Duodenal mucosa (tissue), 2 donors: ENCODE data around the gene KSR1.
"Not testable (repeated sequence)": the region's sequence is repeated elsewhere in the genome, so short reads cannot be mapped to it uniquely, and the experiment has no call there.

Source experiments
- H3K27ac ChIP-seq: one replicate; pipeline ENCODE4 v1.7.0; 2013; ENCODE audit warnings: low read depth, low read length
- H3K27me3 ChIP-seq, 2 donors: one replicate each; pipeline ENCODE4 v1.7.0; 2013; ENCODE audit warnings: low read length in 2 of 2, control low read depth in 1 of 2; ENCODE audit not compliant: insufficient read depth in 2 of 2, control insufficient read depth in 1 of 2
- H3K36me3 ChIP-seq, 2 donors: one replicate each; pipeline ENCODE4 v1.7.0; 2013; ENCODE audit warnings: low read length in 2 of 2, control low read depth in 1 of 2; ENCODE audit not compliant: insufficient read depth in 2 of 2, control insufficient read depth in 1 of 2
- H3K4me1 ChIP-seq, 2 donors: one replicate each; pipeline ENCODE4 v1.7.0; 2013; ENCODE audit warnings: low read length in 2 of 2, control low read depth in 1 of 2; ENCODE audit not compliant: insufficient read depth in 2 of 2, control insufficient read depth in 1 of 2
- H3K4me3 ChIP-seq, 2 donors: one replicate each; pipeline ENCODE4 v1.7.0; 2013; ENCODE audit warnings: low read length in 2 of 2, low read depth in 1 of 2
- H3K9ac ChIP-seq, 2 donors: one replicate each; pipeline ENCODE4 v1.7.0; 2013; ENCODE audit warnings: low read length in 2 of 2, low read depth in 1 of 2
- H3K9me3 ChIP-seq, 2 donors: one replicate each; pipeline ENCODE4 v1.7.0; 2013; ENCODE audit warnings: low read length in 2 of 2, control low read depth in 1 of 2; ENCODE audit not compliant: control insufficient read depth in 1 of 2

KSR1 gene

GRCh38 chr17:27417596-27418365 is 38.5 kb upstream of the KSR1 start:
- no peaks in the 10 kb centered on the region for H3K36me3 ChIP-seq
- H3K9me3 ChIP-seq = no peaks in the 10 kb centered on the region
- no peak overlapping the region for H3K27ac ChIP-seq
- H3K27me3 ChIP-seq = no peaks in the 10 kb centered on the region
- no peak overlapping the region for H3K9ac ChIP-seq
- no peak overlapping the region for H3K4me3 ChIP-seq
- H3K4me1 ChIP-seq = no peaks in the 10 kb centered on the region

- no peaks in the 10 kb centered on the region for H3K27me3 ChIP-seq
- no peak overlapping the region for H3K9ac ChIP-seq
- H3K9me3 ChIP-seq = no peaks in the 10 kb centered on the region
- H3K4me1 ChIP-seq = no peaks in the 10 kb centered on the region
- H3K4me3 ChIP-seq = no peak overlapping the region
- no peaks in the 10 kb centered on the region for H3K36me3 ChIP-seq
- no peak overlapping the region for H3K27ac ChIP-seq
Observed at GRCh38 chr17:27418366-27418615, 38.0 kb upstream of the KSR1 start.

DNA sequence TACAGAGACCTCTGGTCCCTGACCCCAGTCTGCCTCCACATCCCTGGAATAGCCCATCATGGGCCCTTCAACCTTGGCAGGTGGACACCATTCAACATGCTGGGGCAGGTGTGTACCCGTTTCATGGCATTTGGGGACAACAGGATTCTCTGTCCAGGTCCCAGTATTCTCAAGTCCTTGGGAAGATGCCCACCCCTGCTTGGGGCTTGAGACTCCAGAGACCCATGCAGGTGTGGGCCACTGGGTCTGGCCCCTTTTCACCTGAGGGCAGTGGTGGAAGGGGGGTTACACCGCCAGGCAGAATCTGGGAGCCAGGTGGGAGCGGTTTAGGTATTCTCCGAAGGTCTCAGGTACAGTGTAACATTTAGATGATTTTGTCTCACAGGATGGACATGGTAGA is 37.1 kb upstream of the KSR1 start:
- H3K4me3 ChIP-seq = no peak overlapping the region
- H3K4me1 ChIP-seq = no peaks in the 10 kb centered on the region
- H3K27me3 ChIP-seq = no peaks in the 10 kb centered on the region
- no peak overlapping the region for H3K27ac ChIP-seq
- H3K9me3 ChIP-seq = no peaks in the 10 kb centered on the region
- no peaks in the 10 kb centered on the region for H3K36me3 ChIP-seq
- H3K9ac ChIP-seq = no peak overlapping the region

- Histone ChIP-seq H3K36me3 (no peaks in the 10 kb centered on the region), H3K27me3 (no peaks in the 10 kb centered on the region), H3K4me3 (no peak overlapping the region), H3K27ac (no peak overlapping the region), H3K9ac (no peak overlapping the region), H3K9me3 (no peaks in the 10 kb centered on the region), H3K4me1 (no peaks in the 10 kb centered on the region)
Observed at GRCh38 chr17:27420211-27420950, 35.9 kb upstream of the KSR1 start.

DNA sequence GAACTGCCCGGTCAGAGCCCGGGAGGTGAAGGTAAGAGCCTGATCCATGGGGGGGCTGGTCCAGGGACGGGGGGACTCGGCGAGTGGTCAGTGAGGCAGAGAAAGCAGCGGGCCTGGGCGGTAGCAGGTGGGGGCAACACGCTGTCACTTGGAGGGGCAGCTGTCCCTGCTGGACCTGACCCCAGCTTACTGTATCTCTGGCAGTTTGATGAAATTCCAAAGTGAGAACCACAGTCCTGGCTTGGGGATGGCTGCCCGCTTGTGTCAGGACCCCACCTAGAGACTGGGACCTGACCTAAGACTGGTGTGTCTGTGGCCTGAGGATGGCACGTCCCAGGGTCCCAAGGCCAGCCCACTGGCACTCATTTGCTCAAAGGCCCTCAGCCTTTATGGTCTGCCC is 35.1 kb upstream of the KSR1 start:
- no peaks in the 10 kb centered on the region for H3K9me3 ChIP-seq
- no peak overlapping the region for H3K27ac ChIP-seq
- H3K4me1 ChIP-seq = no peaks in the 10 kb centered on the region
- no peaks in the 10 kb centered on the region for H3K36me3 ChIP-seq
- no peaks in the 10 kb centered on the region for H3K27me3 ChIP-seq
- H3K9ac ChIP-seq = no peak overlapping the region
- no peak overlapping the region for H3K4me3 ChIP-seq

GRCh38 chr17:27421626-27422025 is 34.6 kb upstream of the KSR1 start:
- not testable (repeated sequence) for H3K4me3 ChIP-seq, H3K9ac ChIP-seq, H3K27me3 ChIP-seq, H3K4me1 ChIP-seq, H3K27ac ChIP-seq, H3K9me3 ChIP-seq, H3K36me3 ChIP-seq

DNA sequence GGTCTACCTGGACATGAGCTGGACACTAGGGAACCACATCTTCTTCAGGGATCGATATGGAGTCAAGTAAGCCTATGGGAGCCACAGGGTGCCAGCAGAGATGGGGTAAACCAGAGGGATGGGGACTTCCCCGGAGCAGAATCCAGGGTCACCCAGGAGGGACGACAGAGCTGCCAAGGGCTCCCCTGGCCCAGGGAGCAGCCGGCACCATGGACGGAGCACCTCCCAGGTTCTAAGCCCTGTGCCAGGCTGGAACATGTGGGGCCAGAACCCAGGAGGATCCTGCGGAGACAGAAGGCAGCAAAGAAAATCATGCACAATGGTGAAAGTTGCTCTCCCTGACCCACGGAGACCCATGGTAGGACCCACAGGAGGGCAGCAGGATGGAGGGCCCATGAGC is 33.6 kb upstream of the KSR1 start:
- H3K27ac ChIP-seq = no peak overlapping the region
- no peaks in the 10 kb centered on the region for H3K36me3 ChIP-seq
- H3K27me3 ChIP-seq = no peaks in the 10 kb centered on the region
- H3K9me3 ChIP-seq = no peaks in the 10 kb centered on the region
- H3K4me3 ChIP-seq = no peak overlapping the region
- H3K4me1 ChIP-seq = no peaks in the 10 kb centered on the region
- H3K9ac ChIP-seq = no peak overlapping the region

- Histone ChIP-seq H3K27me3 (no peaks in the 10 kb centered on the region), H3K4me3 (no peak overlapping the region), H3K27ac (no peak overlapping the region), H3K9ac (no peak overlapping the region), H3K9me3 (no peaks in the 10 kb centered on the region), H3K36me3 (no peaks in the 10 kb centered on the region), H3K4me1 (no peaks in the 10 kb centered on the region)
Observed at GRCh38 chr17:27423651-27424050, 32.6 kb upstream of the KSR1 start.

DNA sequence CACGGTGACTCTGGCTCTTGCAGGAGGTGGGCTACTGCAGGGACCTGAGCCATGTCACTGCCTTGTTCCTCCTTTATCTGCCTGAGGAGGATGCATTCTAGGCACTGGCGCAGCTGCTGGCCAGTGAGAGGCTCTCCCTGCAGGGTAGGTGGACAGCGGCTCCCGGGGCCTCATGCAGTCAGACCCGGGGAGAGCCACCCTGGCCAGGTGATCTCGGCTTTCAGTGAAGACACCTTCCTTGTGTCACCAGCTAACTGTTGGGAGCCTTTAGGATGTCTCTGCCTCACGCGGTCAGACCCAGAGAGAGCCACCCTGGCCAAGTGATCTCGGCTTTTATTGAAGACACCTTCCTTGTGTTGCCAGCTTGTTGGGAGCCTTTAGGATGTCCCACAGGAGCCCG is 31.7 kb upstream of the KSR1 start:
- Histone ChIP-seq H3K27ac (no peak overlapping the region), H3K36me3 (no peaks in the 10 kb centered on the region), H3K9ac (no peak overlapping the region), H3K9me3 (no peaks in the 10 kb centered on the region), H3K4me1 (no peaks in the 10 kb centered on the region), H3K27me3 (no peaks in the 10 kb centered on the region), H3K4me3 (no peak overlapping the region)

DNA sequence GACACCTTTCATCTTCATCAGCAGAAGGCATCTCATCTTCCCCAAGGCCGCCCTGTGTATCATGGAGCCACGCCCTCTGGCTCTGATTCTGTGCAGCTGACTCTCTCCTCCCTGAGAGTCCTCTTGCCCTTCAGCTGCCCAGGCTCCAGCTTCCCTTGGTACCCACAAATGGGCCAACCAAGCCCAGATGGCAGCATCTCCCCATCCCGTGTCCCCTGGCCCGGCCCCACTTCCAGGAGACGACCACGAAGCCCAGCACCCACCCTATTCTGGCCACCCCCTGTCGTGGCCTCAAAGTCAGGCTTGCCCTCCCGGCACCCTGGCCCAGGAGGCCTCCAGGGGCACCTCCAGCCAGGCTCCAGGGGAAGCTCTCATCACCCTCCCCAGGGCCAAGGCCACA is 31.3 kb upstream of the KSR1 start:
- Histone ChIP-seq H3K9me3 (no peaks in the 10 kb centered on the region), H3K4me1 (no peaks in the 10 kb centered on the region), H3K27me3 (no peaks in the 10 kb centered on the region), H3K9ac (no peak overlapping the region), H3K4me3 (no peak overlapping the region), H3K27ac (no peak overlapping the region), H3K36me3 (no peaks in the 10 kb centered on the region)
